NCI-H2107 (cell line): ENCODE measurements around the gene ZBTB7C.

Experiments
- DNase-seq: peaks from one replicate; lab custom pipeline; 2025; lab: John Stamatoyannopoulos, UW

Gene ZBTB7C

GRCh38 chr18:48418539-48419276, 9.5 kb upstream of the ZBTB7C start:
- DNase-seq = no peak

DNA sequence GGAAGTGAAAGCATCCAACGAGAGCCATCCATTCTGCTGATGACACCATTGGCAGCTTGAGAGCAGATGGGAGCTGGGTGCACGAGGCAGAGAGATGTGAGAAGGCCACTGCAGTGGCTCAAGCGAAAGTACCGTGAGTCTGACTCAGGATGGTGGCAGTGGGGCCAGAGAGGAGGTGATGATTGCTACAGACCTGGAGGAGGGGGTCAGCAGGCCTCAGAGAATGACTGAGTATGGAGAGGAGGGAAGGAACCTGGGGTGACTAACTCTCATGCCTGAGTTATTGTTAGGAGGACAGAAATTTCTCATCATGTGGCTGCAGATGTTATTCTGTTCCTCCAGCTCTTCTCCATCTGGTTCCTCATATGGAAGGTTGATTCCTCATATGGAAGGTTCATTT, 8.8 kb upstream of the ZBTB7C start:
- DNase-seq = no peak

- DNase-seq = no peak
Observed at GRCh38 chr18:48413342-48413741, 4.2 kb upstream of the ZBTB7C start.

DNA sequence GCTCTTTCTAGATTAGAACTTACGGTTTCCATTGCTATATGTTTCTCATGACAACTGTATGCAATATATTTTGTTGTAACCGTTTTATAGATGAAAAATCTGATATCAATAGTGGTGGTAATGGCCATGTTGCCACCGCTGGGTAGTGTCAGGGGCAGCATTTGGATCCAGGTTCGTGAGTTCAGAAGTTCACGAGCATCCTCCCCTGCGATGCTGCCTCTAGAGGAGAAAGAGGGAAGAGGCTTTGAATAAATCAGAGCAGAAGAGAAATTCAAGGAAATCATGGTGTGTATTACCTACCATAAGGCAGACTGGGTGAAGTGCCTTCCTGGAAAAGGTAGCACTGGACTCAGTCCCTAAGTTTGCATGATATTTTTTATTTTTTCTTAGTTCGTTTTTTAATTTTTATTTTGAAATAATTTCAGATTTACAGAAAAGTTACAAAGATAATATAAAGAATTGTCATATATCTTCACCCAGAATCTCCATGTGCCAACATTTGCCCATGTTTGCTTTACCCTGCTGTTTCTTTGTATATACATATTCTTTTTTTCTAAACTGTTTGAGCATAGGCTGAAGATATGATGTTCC, 3.3 kb upstream of the ZBTB7C start:
- peak; percentile 50 for DNase-seq

- peak; percentile 85 for DNase-seq
Observed at GRCh38 chr18:48410095-48410920, 1.1 kb upstream of the ZBTB7C start.

- DNase-seq = no peak
Observed at GRCh38 chr18:48409591-48410094, 460 bp upstream of the ZBTB7C start.

DNA sequence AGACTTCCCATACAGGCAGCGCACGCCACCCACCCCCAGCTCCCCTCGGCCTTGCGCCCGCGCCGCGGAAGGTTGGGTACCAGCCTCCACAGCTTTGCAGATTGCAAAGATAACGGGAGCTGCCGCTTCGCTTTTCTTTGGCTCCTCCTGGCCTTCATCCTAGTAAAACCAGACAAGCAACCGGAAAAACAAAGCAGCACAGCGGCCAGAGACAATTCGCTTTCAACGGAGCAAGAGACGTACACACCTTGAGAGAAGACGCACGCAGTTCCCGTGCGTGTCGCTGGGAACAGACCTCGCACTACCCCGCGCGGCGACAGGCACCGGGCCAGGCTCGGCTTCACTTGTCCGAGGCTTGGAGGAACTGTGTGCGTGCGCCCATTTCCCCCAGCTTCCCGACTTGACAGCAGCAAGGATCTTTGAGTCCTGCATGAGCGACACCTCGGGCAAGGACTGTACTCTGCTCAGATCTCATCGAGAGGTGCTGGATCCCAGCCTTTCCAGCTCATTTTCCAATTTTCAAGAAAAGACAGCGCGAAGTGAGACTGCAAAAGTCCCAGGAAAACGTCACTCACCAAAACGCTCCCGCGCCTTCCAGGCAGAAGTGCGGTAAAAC, 964 bp downstream of the ZBTB7C start:
- no peak for DNase-seq

- DNase-seq = no peak
Observed at GRCh38 chr18:48407358-48407757, 1.8 kb downstream of the ZBTB7C start.

DNA sequence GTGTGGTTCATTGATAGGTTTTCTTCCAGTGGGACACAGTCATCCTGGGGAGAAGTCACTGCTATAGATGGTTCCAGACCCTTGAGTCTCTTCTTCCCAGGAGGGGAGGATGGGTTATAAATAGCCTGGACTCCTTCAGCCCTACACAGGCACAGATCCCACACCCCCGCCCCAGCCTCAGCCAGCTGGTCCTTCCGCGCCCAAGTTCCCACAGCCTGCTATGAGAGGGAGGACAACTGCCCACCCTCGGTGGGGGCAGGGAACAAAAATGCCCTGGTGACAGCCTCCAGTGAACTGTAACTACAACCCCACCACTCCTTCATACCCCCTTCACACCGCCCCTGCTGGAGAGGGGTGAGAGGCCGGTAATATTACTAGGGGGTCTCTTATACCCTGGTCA, 3.2 kb downstream of the ZBTB7C start:
- DNase-seq = no peak

DNA sequence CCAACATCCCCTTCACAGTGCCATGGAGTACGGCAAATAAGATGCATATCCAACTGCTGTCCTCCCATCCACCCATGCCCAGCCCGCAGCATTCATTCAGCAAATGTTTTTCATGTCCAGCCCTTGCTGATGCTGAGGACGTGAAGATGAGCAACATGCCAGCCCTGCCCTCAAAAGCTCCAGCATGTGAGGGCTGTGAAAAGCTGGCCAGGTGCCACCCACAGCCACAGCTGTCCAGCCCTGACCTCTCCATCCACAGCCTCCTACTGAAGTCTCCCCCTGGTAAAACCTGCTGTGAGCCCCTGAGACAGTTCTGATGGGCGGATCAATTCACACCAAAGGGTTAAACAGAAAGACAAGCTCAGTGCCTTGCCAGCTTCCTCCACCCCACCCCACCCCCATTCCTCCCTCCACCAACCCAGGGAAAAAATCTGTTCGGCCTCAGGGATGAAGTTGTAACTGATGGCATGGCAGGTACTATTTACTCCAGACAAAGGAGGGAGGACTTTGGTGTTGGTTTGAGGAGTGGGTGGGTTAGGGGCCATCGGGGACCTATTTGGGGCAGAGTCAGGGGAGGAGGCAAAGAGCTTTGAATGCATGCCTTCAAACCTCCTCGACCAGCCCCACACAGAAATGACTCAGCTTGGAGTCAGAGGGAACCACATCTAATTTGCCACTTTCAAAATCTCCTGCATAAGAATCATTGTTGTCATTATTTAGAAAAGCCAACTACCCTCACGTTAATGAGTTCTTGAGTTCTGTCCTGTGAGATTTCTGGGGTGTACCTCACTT, 4.3 kb downstream of the ZBTB7C start:
- no peak for DNase-seq

- DNase-seq = no peak
Observed at GRCh38 chr18:48402953-48403352, 6.2 kb downstream of the ZBTB7C start.

GRCh38 chr18:48399303-48400075, 9.7 kb downstream of the ZBTB7C start:
- no peak for DNase-seq

- DNase-seq = no peak
Observed at GRCh38 chr18:48398074-48398473, 11.1 kb downstream of the ZBTB7C start.

- no peak for DNase-seq
Observed at GRCh38 chr18:48397021-48397420, 12.2 kb downstream of the ZBTB7C start.

- no peak for DNase-seq
Observed at GRCh38 chr18:48396561-48396960, 12.6 kb downstream of the ZBTB7C start.

DNA sequence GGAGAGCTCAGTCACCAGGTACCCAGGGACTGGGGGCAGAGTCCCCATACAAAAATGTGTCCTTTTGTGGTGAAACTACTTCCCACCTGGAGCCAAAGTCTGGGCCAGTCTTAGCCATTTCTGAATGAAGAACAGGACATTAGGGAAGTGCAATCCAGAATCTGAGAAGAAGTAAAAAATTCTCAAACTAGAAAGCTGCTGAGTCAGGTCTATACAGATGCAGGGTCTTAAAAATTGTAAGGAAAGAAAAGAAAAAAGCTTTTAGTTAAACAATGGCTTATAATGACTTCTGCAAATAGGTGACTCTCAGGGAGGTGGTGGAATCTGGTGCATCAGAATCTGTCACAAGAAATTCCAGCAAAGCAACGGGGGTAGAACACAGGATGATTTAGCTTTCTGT, 13.5 kb downstream of the ZBTB7C start:
- DNase-seq = no peak

DNA sequence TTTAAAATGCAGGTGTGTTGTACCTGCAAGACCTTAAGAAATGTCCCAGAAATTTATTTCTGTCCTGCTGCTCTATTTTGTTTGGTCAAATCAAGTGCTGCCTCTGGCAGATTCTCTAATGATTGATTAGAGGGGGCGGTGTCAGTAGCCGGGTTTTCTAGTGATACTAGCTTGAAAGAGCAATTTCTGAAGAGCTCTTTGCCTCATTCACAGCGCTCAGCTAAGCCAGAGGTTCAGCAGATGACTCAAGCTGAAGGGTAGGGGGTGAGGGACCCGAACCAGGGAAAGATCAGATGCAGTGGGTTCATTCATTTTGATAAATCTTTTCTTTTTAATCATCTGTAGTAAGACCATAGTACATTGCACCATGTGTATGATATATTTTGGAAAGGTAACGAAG, 15.0 kb downstream of the ZBTB7C start:
- DNase-seq = no peak

DNA sequence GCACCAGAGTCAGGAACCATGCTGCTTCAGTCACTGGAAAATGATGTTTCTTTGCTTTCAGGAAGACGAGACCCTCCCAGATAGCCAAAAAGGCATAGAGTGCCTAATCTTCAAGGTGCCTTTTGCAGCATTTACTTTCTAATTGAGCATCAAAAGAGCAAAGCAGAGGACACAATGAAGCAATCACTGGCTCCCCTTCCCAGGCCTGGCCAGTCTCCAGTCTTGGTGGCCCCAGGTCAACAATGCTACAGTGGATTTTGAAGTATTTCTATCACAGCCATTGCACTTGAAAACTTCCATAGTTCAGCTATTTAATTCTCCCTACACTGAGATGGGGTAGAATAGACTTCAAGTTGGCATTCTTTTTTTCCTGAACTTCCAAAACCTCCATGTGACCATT, 15.4 kb downstream of the ZBTB7C start:
- DNase-seq = no peak

GRCh38 chr18:48393170-48393569, 16.0 kb downstream of the ZBTB7C start:
- DNase-seq = no peak

DNA sequence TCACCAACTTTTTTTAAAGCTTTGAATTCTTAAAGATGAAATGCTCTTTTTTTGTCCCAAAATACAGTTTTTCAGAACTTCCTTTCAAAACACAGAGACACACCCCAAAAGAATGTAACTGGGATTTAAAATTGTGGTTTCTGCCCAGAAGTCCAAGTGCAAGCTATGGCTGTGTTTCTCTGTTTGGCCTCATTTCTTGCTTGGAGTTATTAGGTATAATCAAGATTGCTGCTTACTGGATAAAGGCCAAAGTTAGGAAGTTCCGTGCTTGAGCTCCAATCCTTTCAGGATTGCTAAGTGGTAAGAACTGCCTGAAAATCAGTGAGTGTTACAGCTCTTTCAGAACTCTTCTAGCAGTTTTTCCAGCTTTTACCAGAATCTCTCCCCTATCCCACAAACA, 16.9 kb downstream of the ZBTB7C start:
- DNase-seq = no peak

GRCh38 chr18:48391868-48392267, 17.3 kb downstream of the ZBTB7C start:
- DNase-seq = no peak
